ENCODE measurements around the gene DOK6.
"Not testable (repeated sequence)": the region's sequence is repeated elsewhere in the genome, so short reads cannot be mapped to it uniquely, and the experiment has no call there.

DOK6 gene

GRCh38 chr18:69400253-69400975, at the start of gene DOK6:
Gene DOK6 (plus strand): TSS chr18:69400888.
- peak; percentile 21 for DNase-seq (ENCODE audit: low read depth)
- peak within 1 kb of the TSS; percentile 63 for H3K4me3 ChIP-seq (ENCODE audit: control insufficient read depth, low read depth, low read length)
- no peak for TF ChIP-seq CTCF (IDR thresholded peaks at IDR 0.05; ENCODE audit: control insufficient read depth, insufficient read depth, low read depth, low read length, missing control alignments)

- no peak overlapping the region for H3K4me3 ChIP-seq (ENCODE audit: control insufficient read depth, low read depth, low read length)
- TF ChIP-seq CTCF (IDR thresholded peaks at IDR 0.05; ENCODE audit: control insufficient read depth, insufficient read depth, low read depth, low read length, missing control alignments) = no peak
- no peak for DNase-seq (ENCODE audit: low read depth)
Measured at GRCh38 chr18:69353023-69353422, 47.7 kb upstream of the DOK6 start.

DNA sequence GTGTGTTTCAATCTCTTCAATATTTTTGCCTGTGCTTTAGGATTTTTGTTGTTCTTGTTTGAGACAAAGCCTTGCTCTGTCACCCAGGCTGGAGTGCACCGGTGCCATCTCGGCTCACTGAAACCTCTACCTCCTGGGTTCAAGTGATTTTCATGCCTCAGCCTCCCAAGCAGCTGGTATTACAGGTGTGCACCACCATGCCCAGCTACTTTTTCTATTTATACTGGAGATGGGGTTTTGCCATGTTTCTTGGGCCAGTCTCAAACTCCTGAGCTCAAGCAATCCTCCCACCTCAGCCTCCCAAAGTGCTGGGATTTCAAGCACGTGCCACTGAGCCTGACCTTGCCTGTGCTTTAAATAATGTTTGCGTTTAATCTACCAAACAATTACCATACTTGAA, 43.1 kb upstream of the DOK6 start:
- DNase-seq (ENCODE audit: low read depth) = no peak
- no peak overlapping the region for H3K4me3 ChIP-seq (ENCODE audit: control insufficient read depth, low read depth, low read length)
- TF ChIP-seq CTCF (IDR thresholded peaks at IDR 0.05; ENCODE audit: control insufficient read depth, insufficient read depth, low read depth, low read length, missing control alignments) = no peak

DNA sequence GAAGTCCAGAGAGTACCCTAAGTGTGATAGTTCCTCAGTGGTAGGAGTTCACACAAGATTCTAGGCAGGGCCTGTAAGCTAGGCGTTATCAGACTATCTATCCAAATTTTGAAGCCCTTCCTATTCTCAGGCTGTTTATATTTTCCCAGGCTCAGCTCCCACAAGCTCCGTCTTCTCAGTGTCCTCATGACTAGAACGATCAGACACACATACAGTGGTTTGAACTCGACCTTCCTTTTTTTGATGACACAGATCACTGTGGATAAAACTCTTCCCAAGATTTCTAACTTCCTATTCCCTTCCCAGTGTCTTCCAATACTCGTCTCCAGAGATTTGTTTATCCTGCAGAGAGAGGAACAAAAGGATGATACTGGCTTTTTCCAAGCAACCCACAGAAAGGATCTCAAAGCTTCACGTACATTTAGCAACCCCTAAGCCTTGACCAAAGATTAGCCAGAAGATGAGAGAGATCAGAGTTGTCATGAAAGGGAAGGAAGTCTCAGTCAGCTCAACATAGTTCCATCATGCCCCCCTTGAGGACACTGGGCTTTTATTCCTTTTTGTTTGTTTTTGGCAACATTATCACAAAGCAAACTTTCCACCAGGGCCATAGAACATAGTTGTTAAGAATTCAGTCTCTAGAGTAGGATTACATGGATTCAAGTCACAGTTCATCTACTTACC, 42.3 kb upstream of the DOK6 start:
- no peak for DNase-seq (ENCODE audit: low read depth)
- no peak for TF ChIP-seq CTCF (IDR thresholded peaks at IDR 0.05; ENCODE audit: control insufficient read depth, insufficient read depth, low read depth, low read length, missing control alignments)
- H3K4me3 ChIP-seq (ENCODE audit: control insufficient read depth, low read depth, low read length) = no peak overlapping the region

DNA sequence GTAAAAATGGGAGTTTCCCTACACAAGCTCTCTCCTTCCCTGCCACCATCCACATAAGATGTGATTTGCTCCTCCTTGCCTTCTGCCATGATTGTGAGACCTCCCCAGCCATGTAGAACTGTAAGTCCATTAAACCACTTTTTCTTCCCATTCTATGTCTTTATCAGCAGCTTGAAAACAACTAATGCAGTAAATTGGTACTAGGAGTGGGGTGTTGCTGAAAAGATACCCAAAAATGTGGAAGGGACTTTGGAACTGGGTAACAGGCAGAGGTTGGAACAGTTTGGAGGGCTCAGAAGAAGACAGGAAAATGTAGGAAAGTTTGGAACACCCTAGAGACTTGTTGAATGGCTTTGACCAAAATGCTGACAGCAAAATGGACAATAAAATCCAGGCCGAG, 40.9 kb upstream of the DOK6 start:
- DNase-seq (ENCODE audit: low read depth) = not testable (repeated sequence)

GRCh38 chr18:69364930-69365329, 35.8 kb upstream of the DOK6 start:
- TF ChIP-seq CTCF (IDR thresholded peaks at IDR 0.05; ENCODE audit: control insufficient read depth, insufficient read depth, low read depth, low read length, missing control alignments) = no peak
- DNase-seq (ENCODE audit: low read depth) = no peak
- no peak overlapping the region for H3K4me3 ChIP-seq (ENCODE audit: control insufficient read depth, low read depth, low read length)

More for the DNA sequence above, 40.9 kb upstream of the DOK6 start:
- not testable (repeated sequence) for H3K4me3 ChIP-seq (ENCODE audit: control insufficient read depth, low read depth, low read length)

DNA sequence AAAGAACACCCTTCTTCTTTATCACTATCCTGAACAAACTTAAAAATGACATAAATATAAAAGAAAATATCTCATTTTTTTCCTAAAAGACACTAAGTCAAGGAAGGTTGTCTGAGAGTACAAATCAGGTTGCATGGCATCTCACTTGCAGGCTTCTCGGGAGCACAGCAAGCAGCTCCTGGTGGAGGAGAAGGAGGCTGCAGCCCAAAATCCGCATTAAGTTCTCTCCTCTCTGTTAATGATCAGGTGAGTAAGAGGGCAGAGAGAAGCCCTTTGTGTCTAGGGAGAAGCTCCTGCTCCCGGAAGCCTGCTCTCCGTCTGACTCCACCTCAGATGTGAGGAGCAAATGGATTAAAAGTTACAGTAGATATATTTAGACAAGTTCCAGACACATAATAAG, 35.0 kb upstream of the DOK6 start:
- DNase-seq (ENCODE audit: low read depth) = no peak
- no peak for TF ChIP-seq CTCF (IDR thresholded peaks at IDR 0.05; ENCODE audit: control insufficient read depth, insufficient read depth, low read depth, low read length, missing control alignments)
- no peak overlapping the region for H3K4me3 ChIP-seq (ENCODE audit: control insufficient read depth, low read depth, low read length)

Measured in AG09309 (cell line).